C1 segment of cervical spinal cord (tissue), 14 donors: ENCODE data around the gene ZNF581.

Experiments
- DNase-seq, 14 donors: peaks; one replicate each; lab custom pipeline; 2025; lab: John Stamatoyannopoulos, UW

ZNF581 gene

DNA sequence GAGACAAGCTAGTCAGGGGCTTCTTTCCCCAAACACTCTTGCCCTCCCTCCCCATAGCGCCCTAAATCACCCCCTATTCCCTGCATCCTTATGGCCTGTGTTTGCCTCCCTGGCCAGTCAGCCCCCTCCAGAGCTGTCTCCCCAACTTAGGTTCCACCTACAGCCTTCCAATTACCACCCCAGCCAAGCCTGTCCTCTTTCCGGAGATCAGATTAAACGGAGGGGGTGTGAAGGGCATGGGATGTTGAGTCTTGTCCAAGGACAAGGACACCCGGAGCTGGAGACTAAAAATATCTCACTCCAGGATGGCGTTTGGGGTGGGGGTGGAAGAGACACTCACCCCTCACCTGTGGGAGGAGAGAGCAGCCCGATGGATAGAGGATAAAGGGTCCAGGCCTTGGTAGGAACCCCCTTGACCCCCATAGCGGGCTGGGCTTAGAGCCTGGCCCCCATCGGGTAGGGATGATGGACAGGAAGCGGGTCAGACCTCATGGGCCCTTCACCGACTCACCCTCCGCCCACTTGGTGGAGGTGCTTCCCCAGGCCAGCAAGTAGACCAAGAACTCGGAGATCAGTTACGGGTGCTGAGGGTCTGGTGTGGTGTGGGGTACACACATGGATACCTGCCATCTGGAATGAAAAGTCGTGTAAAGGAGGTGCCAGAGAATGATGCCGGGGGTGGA, 32.0 kb upstream of the ZNF581 start:
- peak in 1 of 14 donors; percentile 23 for DNase-seq

DNA sequence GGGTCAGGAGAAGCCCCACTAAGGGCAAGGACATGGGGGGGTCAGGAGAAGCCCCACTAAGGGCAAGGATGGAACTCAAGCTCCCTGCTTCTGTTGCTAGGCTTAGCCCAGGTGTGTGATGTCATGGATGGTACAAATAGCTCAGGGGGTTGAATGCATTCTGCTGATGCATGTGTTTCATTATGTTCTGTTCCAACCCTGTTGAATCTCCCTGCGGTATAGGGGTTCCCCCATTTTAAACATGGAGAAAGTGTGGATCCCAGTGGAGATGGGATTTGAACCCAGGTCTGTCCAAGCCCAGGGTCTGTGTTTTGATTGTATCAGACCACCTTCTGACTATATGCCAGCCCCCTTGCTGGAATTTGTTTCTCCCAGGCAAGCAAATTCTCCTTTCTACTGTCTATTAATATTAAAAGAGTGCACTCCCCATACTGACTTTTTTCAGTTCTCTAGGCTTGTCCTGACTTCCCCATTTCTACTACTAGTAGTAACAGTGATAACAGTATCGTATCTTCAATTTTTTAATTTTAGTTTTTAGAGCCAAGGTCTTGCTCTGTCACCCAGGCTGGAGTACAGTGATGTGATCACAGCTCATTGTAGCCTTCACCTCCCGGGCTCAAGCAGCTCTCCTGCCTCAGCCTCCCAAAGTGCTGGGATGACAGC, 31.3 kb upstream of the ZNF581 start:
- peak in 1 of 14 donors; percentile 23 for DNase-seq

DNA sequence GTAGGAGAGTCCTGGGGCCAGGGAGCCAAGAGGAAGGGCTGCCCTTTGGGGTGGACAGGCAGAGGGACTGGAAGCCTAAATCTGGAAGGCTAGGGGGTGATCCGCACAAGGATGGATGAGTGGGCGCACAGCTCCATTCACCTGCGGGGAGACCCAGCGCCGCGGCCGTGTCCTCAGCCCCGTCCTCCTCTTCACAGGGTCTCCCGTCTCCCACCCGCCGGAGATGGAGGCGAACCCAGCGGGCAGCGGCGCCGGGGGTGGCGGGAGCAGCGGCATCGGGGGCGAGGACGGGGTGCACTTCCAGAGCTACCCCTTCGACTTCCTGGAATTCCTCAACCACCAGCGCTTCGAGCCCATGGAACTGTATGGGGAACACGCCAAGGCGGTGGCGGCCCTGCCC, 30.1 kb upstream of the ZNF581 start:
- DNase-seq = no peak

DNA sequence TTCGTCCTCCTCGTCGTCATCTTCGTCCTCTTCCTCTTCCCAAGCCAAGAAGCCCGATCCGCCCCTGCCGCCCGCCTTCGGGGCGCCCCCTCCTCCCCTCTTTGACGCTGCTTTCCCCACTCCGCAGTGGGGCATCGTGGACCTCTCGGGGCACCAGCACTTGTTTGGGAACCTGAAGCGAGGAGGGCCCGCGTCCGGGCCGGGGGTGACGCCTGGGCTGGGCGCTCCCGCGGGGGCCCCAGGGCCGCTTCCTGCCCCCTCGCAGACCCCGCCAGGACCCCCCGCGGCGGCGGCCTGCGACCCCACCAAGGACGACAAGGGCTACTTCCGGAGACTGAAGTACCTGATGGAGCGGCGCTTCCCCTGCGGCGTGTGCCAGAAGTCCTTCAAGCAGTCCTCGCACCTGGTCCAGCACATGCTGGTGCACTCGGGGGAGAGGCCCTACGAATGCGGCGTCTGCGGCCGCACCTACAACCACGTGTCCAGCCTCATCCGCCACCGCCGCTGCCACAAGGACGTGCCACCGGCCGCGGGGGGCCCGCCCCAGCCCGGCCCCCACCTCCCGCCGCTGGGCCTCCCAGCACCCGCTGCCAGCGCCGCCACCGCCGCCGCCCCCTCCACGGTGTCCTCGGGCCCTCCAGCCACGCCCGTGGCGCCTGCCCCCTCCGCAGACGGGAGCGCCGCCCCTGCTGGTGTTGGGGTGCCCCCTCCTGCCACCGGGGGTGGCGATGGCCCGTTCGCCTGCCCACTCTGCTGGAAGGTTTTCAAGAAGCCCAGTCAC, 29.3 kb upstream of the ZNF581 start:
- DNase-seq = no peak

DNA sequence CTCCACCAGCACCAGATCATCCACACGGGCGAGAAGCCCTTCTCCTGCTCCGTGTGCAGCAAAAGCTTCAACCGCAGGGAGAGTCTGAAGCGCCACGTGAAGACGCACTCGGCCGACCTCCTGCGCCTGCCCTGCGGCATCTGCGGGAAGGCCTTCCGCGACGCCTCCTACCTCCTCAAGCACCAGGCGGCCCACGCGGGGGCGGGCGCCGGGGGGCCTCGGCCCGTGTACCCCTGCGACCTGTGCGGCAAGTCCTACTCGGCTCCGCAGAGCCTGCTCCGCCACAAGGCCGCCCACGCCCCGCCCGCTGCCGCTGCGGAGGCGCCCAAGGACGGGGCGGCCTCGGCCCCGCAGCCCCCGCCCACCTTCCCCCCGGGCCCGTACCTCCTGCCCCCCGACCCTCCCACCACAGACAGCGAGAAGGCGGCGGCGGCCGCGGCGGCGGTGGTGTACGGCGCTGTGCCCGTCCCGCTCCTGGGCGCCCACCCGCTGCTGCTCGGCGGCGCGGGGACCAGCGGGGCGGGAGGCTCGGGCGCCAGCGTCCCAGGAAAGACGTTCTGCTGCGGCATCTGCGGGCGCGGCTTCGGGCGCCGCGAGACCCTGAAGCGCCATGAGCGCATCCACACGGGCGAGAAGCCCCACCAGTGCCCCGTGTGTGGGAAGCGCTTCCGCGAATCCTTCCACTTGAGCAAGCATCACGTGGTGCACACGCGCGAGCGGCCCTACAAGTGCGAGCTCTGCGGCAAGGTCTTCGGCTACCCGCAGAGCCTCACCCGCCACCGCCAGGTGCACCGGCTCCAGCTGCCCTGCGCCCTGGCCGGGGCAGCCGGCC, 28.5 kb upstream of the ZNF581 start:
- DNase-seq = no peak

DNA sequence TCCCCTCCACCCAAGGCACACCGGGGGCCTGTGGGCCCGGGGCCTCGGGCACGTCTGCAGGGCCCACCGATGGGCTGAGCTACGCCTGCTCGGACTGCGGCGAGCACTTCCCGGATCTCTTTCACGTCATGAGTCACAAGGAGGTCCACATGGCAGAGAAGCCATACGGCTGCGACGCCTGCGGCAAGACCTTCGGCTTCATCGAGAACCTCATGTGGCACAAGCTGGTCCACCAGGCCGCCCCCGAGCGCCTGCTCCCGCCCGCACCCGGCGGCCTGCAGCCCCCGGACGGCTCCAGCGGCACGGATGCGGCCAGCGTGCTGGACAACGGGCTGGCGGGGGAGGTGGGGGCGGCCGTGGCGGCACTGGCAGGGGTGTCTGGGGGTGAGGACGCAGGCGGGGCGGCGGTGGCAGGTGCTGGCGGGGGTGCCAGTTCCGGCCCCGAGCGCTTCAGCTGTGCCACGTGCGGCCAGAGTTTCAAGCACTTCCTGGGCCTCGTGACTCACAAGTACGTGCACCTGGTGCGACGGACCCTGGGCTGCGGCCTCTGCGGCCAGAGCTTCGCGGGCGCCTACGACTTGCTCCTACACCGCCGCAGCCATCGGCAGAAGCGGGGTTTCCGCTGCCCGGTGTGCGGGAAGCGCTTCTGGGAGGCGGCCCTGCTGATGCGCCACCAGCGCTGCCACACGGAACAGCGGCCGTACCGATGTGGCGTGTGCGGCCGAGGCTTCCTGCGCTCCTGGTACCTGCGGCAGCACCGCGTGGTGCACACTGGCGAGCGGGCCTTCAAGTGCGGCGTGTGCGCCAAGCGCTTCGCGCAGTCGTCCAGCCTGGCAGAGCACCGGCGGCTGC, 27.7 kb upstream of the ZNF581 start:
- no peak for DNase-seq

DNA sequence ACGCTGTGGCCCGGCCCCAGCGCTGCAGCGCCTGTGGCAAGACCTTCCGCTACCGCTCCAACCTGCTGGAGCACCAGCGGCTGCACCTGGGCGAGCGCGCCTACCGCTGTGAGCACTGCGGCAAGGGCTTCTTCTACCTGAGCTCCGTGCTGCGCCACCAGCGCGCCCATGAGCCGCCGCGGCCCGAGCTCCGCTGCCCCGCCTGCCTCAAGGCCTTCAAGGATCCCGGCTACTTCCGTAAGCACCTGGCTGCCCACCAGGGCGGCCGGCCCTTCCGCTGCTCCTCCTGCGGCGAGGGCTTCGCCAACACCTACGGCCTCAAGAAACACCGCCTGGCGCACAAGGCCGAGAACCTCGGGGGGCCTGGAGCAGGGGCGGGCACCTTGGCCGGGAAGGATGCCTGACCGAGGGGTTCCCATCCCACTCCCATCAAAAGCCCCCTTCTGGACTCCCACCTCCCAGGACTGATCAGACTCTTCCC, 27.0 kb upstream of the ZNF581 start:
- no peak for DNase-seq

DNA sequence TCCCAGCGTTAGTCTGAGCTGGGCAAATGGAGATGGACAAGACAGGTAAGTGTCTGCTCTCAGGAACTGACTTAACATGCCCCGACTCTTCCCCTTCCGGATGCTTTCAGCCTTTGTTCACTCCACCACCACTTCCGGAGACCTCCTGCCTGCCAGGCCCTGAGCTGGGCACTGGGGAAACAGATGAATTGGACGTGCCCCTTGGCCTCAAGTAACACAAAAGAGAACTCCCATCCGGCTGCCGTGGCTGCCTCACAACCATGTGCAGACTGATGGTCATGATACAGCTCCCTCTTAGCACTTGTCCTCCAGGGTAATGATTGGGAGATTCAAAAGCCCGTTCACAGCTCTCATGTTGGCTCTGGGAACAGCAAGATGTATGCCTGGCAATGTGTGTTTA, 26.0 kb upstream of the ZNF581 start:
- no peak for DNase-seq

DNA sequence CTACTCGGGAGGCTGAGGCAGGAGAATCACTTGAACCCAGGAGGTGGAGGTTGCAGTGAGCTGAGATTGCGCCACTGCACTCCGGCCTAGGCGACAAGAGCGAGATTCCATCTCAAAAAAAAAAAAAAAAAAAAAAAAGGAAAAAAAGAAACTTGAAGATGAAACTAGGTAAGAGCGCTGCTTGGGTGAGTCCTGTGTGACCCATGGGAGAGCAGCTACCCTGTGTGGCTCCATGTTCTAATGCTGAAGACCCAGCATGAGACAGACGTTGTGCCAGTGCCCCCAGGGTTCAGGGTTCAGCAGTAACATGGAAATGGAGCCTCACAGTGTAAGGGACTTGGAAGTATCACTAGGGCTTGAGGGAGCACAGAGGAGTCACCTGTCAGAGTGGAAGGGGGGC, 25.0 kb upstream of the ZNF581 start:
- no peak for DNase-seq

DNA sequence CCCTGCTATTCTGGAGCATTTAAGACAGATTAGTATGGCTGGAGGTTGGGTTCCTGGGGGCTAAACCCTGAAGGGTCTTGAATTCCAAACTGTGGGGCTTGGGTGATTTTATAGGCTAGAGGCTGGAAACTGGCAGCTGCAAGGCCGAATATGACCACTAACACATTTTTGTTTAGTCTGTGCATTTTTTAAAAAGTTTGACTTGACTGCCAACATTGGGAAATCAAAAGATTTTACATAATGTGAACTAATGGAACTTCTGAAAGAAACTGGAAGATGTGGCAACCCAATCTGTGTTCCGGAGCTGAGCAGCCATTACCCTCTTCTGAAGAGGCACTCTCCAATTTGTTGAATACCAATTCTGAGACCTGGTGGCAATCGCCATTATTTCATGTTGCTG, 24.2 kb upstream of the ZNF581 start:
- DNase-seq = no peak

DNA sequence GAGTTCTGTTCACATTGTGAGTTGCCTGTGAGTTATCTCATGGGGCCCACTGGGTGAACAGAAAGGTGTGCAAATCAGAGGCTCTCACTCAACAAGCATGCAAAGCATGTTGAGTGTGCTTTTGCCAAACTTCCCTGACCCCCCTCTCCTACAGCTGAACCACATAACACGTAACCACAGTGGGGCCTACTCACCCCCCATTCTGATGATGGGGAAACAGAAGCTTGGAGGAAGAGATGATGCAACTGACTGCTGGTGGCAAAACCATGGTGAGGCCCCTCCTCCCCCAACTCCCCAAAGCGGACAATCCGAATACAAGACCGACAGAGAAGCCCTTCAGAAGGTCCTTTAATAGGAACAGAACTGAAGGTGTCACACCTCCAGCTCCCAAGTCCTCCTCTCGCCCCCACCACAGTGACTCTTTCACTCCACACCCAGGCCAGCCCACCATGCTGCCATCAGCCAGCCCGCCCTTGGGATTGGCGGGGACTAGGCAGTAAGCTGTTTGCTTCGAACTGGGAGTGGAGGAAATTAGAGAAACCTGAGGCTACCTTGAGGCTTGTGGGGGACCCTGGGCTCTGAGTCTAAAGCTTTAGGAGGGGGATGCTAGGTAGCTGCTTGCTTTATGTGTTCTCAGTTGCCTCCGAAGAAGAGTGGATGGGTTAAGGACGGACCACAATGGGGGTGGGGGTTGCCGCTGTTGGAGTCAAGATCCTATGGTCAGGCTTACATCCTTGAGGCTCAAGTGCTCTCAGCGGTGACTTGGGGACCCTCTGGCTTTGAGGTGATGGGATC, 22.8 kb upstream of the ZNF581 start:
- DNase-seq = no peak

DNA sequence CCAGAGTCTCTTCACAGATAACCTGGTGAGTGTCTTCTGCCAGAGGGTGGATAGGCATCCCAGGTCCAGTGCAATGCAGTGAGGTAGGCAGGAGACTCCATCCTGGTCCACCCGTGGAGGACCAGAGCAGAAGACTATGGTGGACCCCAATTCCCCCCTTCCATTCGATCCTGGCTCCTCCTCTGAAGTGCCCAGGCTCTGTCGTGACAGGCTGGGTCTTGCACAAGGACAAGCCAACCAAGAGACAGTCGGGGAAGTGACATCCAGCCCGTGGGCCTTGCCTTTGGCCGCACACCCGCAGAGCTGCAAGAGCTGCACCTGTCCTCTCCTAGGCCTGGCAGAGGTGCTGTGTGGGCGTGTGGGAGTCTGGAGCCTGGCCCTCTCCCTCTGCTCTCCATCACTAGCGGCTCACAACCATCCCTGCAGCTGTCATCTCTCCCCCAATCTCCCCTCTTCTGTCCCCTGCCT, 22.2 kb upstream of the ZNF581 start:
- peak in 1 of 14 donors; percentile 42 for DNase-seq

DNA sequence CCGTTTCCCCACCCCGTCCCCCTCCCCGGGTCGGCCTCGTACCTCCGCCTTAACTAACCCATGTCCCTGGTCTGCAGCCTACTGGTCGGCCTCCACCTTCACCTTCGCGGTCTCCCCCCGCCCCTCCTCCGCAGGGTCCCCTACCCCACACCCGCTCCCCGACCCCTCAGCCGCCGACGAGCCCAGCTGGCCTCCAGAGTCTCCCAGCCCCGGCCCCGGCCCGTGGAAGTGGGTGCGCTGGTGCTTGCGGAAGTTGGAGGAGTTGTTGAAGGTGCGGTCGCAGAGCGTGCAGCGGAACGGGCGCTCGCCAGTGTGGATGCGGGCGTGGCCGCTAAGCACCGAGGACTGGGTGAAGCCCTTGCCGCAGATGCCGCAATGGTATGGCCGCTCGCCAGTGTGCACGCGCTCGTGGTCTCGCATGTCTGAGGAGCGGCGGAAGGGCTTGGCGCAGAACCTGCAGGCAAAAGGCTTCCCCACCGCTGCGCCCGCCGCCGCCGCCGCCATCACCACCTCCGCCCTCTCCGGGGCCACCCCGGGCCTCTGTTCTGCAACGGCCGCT, 21.7 kb upstream of the ZNF581 start:
- no peak for DNase-seq

DNA sequence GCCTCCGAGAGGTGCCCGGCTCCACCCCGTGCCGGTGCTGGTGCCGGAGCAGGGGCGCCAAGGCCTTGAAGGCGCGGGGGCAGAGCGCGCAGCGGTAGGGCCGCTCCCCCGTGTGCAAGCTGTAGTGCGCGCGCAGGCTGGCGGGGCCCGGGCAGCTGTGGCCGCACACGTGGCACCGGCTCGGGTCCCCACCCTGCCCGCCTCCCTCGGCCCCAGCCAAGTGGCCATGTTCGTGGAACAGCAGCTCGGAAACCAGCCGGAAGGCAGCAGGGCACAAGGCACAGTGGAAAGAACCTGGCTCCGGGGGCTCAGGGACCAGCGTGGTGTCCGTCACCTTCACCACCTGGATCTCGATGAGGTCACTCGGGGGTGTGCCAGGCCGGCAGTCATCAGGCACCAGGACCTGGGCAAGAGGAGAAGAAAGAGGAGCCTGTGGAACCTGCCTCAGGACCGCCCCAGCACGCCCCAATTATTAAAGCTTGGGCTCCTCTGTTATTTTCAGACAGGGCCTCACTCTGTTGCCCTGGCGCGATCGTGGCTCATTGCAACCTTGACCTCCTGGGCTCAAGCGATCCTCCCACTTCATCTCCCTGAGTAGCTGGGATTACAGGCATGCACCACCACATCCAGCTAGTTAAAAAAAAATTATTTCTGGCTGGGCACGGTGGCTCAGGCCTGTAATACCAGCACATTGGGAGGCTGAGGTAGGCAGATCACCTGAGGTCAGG, 21.0 kb upstream of the ZNF581 start:
- DNase-seq = peak in 1 of 14 donors; percentile 9

DNA sequence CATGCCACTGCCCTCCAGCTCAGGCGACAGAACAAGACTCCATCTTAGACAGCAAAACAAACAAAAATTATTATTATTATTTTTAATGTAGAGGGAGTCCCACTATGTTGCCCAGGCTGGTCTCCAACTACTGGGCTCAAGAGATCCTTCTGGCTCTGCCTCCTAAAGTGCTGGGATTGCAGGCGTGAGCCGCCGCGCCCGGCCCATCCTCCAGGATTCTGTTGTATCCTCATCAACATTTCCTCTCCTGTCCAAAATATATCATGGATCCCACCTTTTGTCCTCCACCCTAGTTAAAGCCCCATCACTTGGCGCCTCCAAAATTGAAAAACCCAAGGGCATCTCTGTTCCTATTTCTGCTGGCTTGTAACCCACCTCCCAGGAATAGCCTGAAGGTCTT, 20.3 kb upstream of the ZNF581 start:
- DNase-seq = no peak

DNA sequence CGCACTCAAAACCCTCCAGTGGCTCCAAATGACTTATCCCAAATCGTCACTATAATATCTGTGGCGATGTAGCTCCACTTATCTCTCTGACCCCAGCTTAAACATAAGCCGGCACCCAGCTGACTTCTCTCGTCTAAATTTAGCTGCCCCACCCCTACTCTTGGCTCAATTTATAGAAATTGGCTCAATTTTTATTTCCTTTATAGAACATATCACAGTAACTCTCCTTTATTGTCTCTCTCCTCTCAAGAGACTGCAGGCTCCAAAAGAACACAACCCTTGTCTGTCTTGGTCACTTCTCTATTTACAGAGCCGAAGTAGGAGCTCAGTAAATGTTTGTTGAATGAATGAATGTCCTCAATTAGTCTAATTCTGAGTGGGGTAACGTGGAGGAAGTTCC, 19.9 kb upstream of the ZNF581 start:
- no peak for DNase-seq

DNA sequence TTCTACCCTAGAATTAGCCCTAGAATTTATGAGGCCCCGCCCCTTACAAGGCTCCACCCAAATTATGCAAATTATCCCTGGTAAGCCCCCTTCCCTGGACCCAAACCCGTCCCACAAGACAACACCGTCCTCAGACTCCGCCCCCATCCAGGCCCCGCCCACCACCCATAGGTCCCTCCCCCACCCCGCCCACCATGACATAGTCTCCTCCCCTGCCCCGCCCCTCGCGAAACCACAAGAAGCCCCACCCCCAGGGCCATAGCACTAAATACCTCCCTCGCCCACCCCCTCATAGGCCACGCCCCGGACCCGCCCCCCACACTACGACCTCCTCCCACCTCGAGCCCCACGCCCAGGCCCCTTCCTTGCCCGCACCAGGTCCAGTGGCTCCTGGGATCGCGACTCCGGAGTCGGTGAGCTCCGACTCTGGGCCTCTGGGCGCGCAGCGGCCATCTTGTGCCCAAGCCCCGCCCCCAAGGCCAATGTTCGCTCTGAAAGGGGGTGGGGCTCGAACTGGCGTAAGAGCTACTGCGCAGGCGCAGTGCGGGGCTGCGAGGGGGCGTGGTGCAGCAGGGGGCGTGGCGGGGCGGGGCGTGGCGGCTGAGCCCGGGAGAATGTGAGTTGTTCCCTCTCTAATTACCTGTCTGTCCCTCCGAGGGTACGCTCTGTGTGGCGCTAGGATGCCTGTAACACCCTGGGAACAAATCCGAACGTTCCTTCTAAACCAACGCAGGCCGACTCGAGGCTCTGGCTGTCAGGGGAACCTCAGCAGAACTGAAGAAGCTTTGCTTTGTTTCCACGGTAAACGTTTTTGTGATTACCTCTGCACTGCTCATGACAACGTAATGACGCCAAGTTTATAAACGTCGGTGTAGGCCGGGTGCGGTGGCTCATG, 19.1 kb upstream of the ZNF581 start, which contains the start of gene ZNF784:
Gene ZNF784 (minus strand): TSS at position 458 of the 895 bp plus-strand sequence. CDS start 5 bp downstream, at position 453.
- peak; percentile 46 to 94 (median 91) for DNase-seq

DNA sequence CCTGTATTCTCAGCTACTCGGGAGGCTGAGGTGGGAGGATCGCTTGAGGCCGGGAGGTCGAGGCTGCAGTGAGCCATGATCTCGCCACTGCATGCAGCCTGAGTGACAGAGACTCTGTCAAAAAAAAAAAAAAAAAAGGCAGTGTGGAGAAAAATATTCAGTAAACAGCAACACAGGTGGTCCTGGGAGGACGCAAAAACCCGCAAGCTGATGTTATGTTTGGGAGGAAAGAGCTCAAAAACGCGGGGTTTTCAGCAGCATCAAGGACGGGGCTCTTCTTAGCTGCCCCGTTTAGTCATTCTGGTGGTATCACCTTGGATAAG, 18.5 kb upstream of the ZNF581 start:
- DNase-seq = no peak
